NCI-H2196 (cell line): ENCODE results near the gene SAT1.
"Not testable (repeated sequence)": the region's sequence is repeated elsewhere in the genome, so short reads cannot be mapped to it uniquely, and the experiment has no call there.

Experiments
- DNase-seq: peaks from one replicate; lab custom pipeline; 2025; ENCODE audit not compliant: unreplicated experiment; lab: John Stamatoyannopoulos, UW

SAT1 gene

GRCh38 chrX:23782863-23783588 is at the start of gene SAT1:
SAT1 (plus strand) TSS chrX:23783173; CDS start chrX:23783352, 179 bp downstream.
- peak; percentile 91 for DNase-seq

- DNase-seq = no peak
Measured at GRCh38 chrX:23736030-23736429, 46.9 kb upstream of the SAT1 start.

GRCh38 chrX:23737413-23737812 is 45.6 kb upstream of the SAT1 start:
- no peak for DNase-seq

GRCh38 chrX:23742174-23742696 is 40.7 kb upstream of the SAT1 start:
- DNase-seq = no peak

GRCh38 chrX:23742697-23743622 is 40.0 kb upstream of the SAT1 start, which contains the start of gene ACOT9:
ACOT9 (minus strand) TSS chrX:23743276; CDS start chrX:23743144, 132 bp downstream.
- peak; percentile 3 for DNase-seq

- DNase-seq = not testable (repeated sequence)
Measured at GRCh38 chrX:23743623-23743971, 39.4 kb upstream of the SAT1 start.

- DNase-seq = no peak
Measured at GRCh38 chrX:23745786-23746185, 37.2 kb upstream of the SAT1 start.

- DNase-seq = no peak
Measured at GRCh38 chrX:23749129-23749528, 33.8 kb upstream of the SAT1 start.

- DNase-seq = no peak
Measured at GRCh38 chrX:23749576-23749975, 33.4 kb upstream of the SAT1 start.

GRCh38 chrX:23752740-23753415 is 30.1 kb upstream of the SAT1 start:
- DNase-seq = no peak

GRCh38 chrX:23754664-23755063 is 28.3 kb upstream of the SAT1 start:
- no peak for DNase-seq

- DNase-seq = peak; percentile 41
Measured at GRCh38 chrX:23756165-23756564, 26.8 kb upstream of the SAT1 start.

- no peak for DNase-seq
Measured at GRCh38 chrX:23759821-23760220, 23.2 kb upstream of the SAT1 start.

- DNase-seq = no peak
Measured at GRCh38 chrX:23764188-23764984, 18.6 kb upstream of the SAT1 start.

GRCh38 chrX:23765449-23765848 is 17.5 kb upstream of the SAT1 start:
- no peak for DNase-seq

GRCh38 chrX:23765868-23766267 is 17.1 kb upstream of the SAT1 start:
- no peak for DNase-seq

- no peak for DNase-seq
Measured at GRCh38 chrX:23766650-23767551, 16.1 kb upstream of the SAT1 start.

- no peak for DNase-seq
Measured at GRCh38 chrX:23770142-23770541, 12.8 kb upstream of the SAT1 start.

GRCh38 chrX:23771086-23771485 is 11.9 kb upstream of the SAT1 start:
- DNase-seq = not testable (repeated sequence)
